ENCODE results near the gene NOP58.

Gene NOP58

GRCh38 chr2:202286595-202286994 lies 21.0 kb downstream of the NOP58 start:
- TF ChIP-seq CTCF (IDR thresholded peaks at IDR 0.05; ENCODE audit: borderline replicate concordance, extremely low read depth, low read length, poor library complexity, severe bottlenecking): no peak
- TF ChIP-seq EZH2 (IDR thresholded peaks at IDR 0.05; ENCODE audit: borderline replicate concordance, low read depth, low read length, severe bottlenecking): no peak
- no peak for ATAC-seq (ENCODE audit: insufficient read depth, low read depth)
- Histone ChIP-seq H3K27me3 (ENCODE audit: insufficient read depth, low read length, poor library complexity) (no peaks in the 10 kb centered on the region), H3K4me1 (ENCODE audit: insufficient read depth, low read length) (no peaks in the 10 kb centered on the region), H3K4me3 (ENCODE audit: low read depth in 1 of 2, low read length in 2 of 2) (no peak overlapping the region), H3K4me2 (ENCODE audit: insufficient read depth, low read length) (no peak overlapping the region), H3K9ac (ENCODE audit: low read depth, low read length) (no peak overlapping the region), H4K20me1 (ENCODE audit: insufficient read depth, low read length) (peaks cover 31% of the 10 kb centered on the region; the same call in 1 of the 2 replicates), H3K27ac (ENCODE audit: low read length) (no peak overlapping the region), H2AFZ (ENCODE audit: low read depth, low read length) (no peak overlapping the region), H3K36me3 (ENCODE audit: insufficient read depth, low read length) (peaks cover 99% of the 10 kb centered on the region), H3K9me3 (ENCODE audit: insufficient read depth, low read length, severe bottlenecking) (no peaks in the 10 kb centered on the region), H3K79me2 (ENCODE audit: insufficient read depth, low read length) (peaks cover 50% of the 10 kb centered on the region)
- no peak for DNase-seq

- no peak overlapping the region for H3K4me3 ChIP-seq (ENCODE audit: low read depth in 1 of 2, low read length in 2 of 2)
- no peak for DNase-seq
- no peaks in the 10 kb centered on the region for H3K9me3 ChIP-seq (ENCODE audit: insufficient read depth, low read length, severe bottlenecking)
- H3K27ac ChIP-seq (ENCODE audit: low read length): no peak overlapping the region
- no peak for ATAC-seq (ENCODE audit: insufficient read depth, low read depth)
- TF ChIP-seq EZH2 (IDR thresholded peaks at IDR 0.05; ENCODE audit: borderline replicate concordance, low read depth, low read length, severe bottlenecking): no peak
- no peak for TF ChIP-seq CTCF (IDR thresholded peaks at IDR 0.05; ENCODE audit: borderline replicate concordance, extremely low read depth, low read length, poor library complexity, severe bottlenecking)
- peaks cover 98% of the 10 kb centered on the region for H3K36me3 ChIP-seq (ENCODE audit: insufficient read depth, low read length)
- peaks cover 23% of the 10 kb centered on the region; the same call in 1 of the 2 replicates for H4K20me1 ChIP-seq (ENCODE audit: insufficient read depth, low read length)
- no peak overlapping the region for H3K9ac ChIP-seq (ENCODE audit: low read depth, low read length)
- H3K79me2 ChIP-seq (ENCODE audit: insufficient read depth, low read length): peaks cover 42% of the 10 kb centered on the region
- H3K4me1 ChIP-seq (ENCODE audit: insufficient read depth, low read length): no peaks in the 10 kb centered on the region
- H3K4me2 ChIP-seq (ENCODE audit: insufficient read depth, low read length): no peak overlapping the region
- no peaks in the 10 kb centered on the region for H3K27me3 ChIP-seq (ENCODE audit: insufficient read depth, low read length, poor library complexity)
- H2AFZ ChIP-seq (ENCODE audit: low read depth, low read length): no peak overlapping the region
These were observed 24.0 kb downstream of the NOP58 start for GRCh38 chr2:202289394-202290204.

GRCh38 chr2:202290316-202290715 lies 24.8 kb downstream of the NOP58 start:
- peaks cover 38% of the 10 kb centered on the region; the same call in 1 of the 2 replicates for H3K79me2 ChIP-seq (ENCODE audit: insufficient read depth, low read length)
- peaks cover 19% of the 10 kb centered on the region; the same call in 1 of the 2 replicates for H4K20me1 ChIP-seq (ENCODE audit: insufficient read depth, low read length)
- no peak overlapping the region for H3K27ac ChIP-seq (ENCODE audit: low read length)
- ATAC-seq (ENCODE audit: insufficient read depth, low read depth) (no peak), DNase-seq (no peak)
- H3K9ac ChIP-seq (ENCODE audit: low read depth, low read length): no peak overlapping the region
- H3K27me3 ChIP-seq (ENCODE audit: insufficient read depth, low read length, poor library complexity): no peaks in the 10 kb centered on the region
- H3K4me1 ChIP-seq (ENCODE audit: insufficient read depth, low read length): no peaks in the 10 kb centered on the region
- no peak overlapping the region for H2AFZ ChIP-seq (ENCODE audit: low read depth, low read length)
- TF ChIP-seq EZH2 (IDR thresholded peaks at IDR 0.05; ENCODE audit: borderline replicate concordance, low read depth, low read length, severe bottlenecking) (no peak), CTCF (IDR thresholded peaks at IDR 0.05; ENCODE audit: borderline replicate concordance, extremely low read depth, low read length, poor library complexity, severe bottlenecking) (no peak)
- H3K4me3 ChIP-seq (ENCODE audit: low read depth in 1 of 2, low read length in 2 of 2): no peak overlapping the region
- no peak overlapping the region for H3K4me2 ChIP-seq (ENCODE audit: insufficient read depth, low read length)
- H3K9me3 ChIP-seq (ENCODE audit: insufficient read depth, low read length, severe bottlenecking): no peaks in the 10 kb centered on the region
- H3K36me3 ChIP-seq (ENCODE audit: insufficient read depth, low read length): peaks cover 98% of the 10 kb centered on the region
